Activated CD8-positive, alpha-beta memory T cell treated with anti-CD3 and anti-CD28 coated beads, Interleukin-2, amount 50 U/mL, for 24 hours (primary cell): Measurements from ENCODE around the gene KIRREL3.

Experiments
- DNase-seq: peaks from one replicate; pipeline ENCODE4 v3.0.0-alpha.2; 2020; ENCODE audit errors: extremely low read depth

The KIRREL3 gene

DNA sequence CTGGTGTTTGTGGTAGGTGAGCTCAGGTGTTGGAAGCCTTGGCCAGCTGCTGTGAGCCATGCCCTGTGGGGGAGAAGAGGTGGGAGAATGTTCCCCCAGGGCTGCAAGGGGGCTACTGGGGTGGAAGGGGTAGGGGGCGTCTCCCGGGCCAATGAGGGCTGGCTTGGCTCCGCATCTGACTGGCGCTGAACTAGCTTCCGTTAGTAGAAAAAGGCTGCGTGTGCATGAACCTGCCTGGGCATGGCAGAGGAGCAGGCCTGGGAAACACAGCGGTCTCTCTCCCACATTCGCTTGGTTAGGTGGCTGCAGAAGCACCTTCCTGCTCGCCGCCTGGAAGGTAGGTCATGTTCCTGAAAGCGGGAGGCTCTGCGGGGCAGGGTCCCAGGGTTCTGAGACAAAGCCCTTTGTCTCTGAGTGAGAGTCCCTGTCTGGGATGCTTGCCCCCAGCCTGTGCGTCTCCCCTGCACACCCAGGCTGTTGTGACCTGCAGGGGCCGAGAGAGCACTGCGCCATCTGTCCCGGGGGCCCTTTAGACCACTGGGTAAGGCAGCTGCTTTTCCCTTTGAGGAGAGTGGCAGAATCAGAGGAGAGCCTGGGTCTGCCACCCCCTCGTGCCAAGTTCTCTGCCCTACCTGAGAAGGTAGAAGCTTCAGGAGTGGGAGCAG, 466.3 kb downstream of the KIRREL3 start:
- DNase-seq = no peak

DNA sequence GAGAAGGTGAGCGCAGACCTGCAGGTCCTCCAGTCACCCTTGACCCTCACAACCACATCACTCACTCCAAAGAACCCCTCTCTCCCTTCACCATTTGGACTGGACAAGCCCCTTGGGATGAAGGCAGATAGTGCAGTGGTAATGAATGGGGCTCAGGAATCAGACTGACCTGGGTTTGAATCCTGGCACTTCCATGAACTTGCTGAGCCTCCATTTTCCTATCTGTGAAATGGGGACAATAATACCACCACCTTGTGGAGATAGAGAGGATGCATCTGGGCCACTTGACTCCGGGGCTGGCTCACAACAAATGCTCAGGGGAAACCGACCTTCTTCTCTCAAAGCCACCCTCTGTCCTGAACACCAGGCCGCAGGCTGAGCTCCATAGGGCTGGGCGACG, 467.0 kb downstream of the KIRREL3 start:
- DNase-seq = no peak

DNA sequence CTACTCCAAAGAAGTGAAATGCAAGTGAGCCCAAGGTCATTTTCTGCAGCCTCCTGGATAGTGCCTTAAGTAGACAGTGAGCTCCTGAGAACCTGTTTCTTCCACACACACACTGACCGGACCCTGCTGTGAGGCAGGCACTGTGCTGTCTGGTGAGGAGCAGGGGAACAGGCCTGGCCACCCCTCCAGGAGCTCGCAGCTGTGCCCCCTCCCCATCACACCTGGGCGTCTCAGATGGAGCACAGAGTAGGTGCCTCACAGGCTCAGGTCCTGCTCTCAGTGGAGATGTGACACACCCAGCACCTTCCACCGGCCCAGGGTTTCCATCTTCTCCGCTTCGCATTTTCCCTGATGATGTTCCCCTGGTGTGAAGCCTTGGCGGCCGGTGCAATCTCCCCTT, 470.2 kb downstream of the KIRREL3 start:
- DNase-seq = no peak

DNA sequence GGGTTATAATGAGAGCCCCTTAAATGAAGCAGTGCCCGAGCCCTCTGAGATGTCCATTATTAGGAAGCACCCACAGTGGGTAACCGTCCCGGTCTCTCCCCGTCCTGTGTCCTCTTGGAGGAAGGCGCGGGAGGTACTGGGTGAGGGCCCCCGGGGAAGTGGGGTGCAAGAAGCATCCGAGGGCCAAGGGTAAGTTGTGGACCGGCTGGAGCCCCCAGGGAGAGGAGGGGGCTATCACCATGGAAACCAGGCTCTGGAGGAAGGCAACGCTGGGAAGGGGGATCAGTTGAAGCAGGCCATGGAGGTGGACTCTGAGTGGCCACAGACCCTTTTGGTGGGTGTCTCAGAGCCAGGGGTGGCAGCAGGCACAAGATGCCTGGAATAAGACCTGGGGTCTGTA, 471.5 kb downstream of the KIRREL3 start:
- DNase-seq = no peak

DNA sequence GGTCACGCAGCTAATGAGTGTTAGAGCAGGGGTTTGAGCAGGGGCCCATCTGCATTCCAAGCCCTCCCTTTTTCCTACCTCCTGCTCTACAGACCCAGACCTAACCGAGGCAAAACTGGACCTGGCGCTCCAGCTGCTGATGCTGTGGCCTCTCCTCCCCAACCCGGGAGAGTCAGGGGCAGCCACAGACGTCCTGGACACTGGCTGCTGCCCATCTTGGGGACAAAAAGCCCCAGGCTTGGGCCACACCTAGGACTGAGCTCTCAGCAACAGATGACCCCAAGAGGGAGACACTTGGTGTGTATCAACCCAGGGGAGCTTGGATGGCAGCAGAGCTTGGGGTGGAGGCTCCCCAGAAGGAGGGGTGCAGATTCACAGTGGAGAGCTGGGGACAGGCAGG, 472.5 kb downstream of the KIRREL3 start:
- DNase-seq = no peak

DNA sequence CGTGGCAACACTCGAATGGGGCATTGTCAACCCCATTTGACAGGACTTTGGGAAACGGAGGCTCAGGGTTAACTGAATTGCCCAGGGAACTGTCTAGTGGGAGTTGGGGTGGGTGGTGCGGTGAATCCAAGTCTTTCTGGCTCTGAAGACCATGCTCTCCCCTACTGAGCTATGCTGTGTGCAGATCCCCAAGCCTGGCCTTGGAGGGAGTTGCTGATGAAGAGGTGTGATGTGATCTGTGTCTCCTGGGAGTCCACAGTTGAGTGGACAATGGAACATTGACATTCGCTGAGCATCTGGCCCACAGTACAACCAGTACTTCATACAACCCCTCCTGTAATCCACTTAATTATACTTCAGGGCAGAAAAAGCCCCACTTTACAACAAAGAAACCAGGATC, 472.9 kb downstream of the KIRREL3 start:
- DNase-seq = no peak

DNA sequence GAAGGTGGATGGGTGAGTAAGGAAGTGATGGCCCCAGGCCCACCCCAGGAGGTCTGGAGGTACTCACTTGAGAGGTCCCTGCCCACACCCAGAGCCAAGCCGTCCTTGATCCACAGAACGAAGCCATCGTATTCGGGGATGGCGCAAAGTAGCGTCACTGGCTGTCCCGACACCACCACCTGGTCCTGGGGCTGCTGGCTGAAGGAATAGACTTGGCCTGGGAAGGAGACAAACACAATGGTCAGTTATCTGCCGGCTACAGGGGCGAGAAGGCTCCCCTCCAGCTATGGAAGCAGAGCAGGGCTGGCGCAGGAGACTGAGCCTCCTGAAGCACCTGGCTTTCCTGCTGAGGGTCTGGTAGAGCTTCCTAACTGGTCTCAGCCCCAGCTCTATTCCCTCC, 474.1 kb downstream of the KIRREL3 start:
- DNase-seq = no peak

DNA sequence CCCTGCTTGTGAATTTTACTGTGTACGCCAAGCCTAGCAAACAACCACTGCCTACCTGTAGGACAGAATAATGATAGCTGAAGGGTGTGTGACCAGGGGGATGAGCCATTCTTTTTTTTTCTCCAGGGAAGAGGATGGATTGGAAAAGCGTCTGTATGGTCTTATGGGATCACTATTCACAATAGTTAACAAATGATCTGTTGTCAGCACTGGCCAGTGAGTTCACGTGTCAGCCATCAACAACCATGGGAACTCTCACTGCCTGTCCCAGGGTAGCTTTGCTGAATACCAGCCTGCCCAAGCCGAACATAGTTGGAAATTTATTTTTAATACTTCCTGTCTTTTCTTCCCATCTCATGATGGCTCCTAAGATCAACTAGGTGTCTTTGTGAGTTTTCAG, 474.9 kb downstream of the KIRREL3 start:
- DNase-seq = no peak

DNA sequence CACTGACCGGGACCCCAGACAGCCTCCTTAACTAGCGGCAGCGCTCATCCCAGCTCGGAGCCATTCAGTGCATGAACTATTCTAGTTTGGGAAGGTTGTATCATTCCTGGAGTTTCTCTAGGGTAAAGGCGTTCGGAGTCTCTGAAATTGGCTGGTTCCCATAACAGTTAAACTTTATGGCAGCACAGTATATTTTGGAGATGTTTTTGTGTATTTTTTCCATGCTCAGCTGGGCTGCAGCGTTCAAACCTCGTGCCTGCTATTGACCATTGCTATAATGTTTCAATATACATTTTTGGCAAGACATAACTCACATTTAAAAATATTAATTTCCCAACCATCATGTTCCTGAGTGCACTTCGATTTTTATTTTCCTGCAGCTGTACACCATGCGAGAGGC, 475.4 kb downstream of the KIRREL3 start:
- DNase-seq = no peak

DNA sequence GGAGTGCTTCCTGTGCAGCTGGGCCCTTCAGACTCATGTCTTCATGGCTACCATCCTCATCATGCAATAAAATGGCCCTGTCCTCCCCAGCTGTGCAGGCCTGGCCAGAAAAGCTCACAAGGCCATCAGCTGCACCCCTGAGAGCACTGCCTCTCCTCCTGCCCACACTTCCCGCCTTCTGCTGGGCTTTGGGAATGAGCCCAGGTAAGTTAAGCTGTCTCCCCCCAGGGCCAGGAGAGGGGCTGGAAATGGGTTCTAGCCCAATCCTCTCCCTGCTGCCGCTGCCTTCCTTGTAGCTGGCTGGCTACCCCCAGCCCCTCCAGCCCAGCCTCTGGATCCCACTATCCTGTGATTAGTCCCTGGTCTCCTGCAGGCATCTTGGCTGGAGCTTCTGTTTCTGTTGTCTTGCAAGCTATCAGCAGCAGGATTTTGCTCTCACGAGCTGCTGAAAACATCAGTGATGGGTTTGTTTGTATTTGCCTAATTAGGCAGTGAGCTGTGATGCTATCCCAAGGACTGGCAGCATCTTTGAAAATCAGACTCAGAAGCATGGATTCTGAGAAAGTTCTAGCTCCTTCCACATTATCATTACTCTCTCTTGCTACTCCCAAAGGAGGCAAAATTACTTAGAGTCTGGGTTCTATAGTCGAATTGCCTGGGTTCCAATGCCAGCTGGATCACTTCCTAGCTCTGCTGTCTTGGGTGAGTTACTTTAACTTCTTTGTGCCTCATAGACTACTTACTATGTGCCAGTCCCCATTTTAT, 476.9 kb downstream of the KIRREL3 start:
- no peak for DNase-seq

DNA sequence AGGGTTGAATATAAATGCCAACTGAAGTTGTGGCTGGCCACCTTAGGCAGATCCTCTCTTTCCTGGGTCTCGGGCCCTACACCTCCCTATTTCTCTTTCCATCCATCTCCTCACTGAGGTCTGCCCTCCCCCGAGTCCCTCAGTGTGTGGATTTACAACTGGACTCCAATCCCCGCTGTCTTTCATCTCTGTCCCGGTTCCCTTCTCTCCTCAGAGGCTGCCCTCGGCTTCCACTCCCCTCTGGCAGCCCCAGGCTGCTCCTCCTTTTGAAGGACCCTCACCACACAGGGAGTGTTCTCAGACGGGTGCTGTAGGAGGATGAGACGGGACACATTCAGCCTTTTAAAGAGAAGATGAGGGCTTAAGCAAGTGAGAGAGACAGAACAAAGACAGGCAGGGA, 478.0 kb downstream of the KIRREL3 start:
- DNase-seq = no peak

DNA sequence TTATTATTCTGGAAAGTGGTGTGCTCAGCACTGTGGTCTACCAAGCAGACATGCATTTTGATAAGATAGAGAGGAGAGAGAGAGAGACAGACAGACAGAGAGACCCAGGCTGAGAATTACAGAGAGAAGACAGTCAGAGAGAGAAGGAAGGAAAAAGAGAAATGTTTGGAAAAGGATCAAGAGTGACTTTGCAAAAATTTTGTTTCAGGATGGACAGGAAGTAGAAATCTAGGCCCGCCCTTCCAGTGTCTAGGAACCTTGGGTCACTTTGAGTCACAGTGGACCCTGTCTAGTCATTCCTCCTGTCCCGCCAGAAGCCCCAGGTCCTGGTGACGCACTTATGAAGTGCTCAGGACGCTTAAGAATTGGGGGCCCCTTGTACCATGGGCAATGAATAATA, 478.4 kb downstream of the KIRREL3 start:
- DNase-seq = no peak

DNA sequence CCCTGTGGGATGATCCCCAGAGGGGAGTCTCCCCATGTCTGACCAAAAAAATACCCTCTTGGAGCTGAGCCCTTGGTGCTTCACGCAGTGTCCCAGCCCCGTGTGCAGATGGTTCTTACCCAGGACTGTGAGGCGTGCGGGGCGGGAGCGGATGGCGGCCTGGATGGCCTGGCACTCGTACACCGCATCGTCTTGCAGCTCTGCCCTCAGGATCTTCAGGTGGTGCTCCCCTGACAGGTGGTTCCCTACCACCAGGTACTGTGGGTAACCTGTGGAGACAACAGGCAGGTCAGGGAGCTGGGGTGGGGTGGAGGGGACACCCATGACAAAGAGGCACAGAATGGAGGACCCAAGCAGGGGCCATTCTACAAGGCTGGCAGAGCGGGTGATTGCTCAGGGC, 479.4 kb downstream of the KIRREL3 start:
- no peak for DNase-seq

DNA sequence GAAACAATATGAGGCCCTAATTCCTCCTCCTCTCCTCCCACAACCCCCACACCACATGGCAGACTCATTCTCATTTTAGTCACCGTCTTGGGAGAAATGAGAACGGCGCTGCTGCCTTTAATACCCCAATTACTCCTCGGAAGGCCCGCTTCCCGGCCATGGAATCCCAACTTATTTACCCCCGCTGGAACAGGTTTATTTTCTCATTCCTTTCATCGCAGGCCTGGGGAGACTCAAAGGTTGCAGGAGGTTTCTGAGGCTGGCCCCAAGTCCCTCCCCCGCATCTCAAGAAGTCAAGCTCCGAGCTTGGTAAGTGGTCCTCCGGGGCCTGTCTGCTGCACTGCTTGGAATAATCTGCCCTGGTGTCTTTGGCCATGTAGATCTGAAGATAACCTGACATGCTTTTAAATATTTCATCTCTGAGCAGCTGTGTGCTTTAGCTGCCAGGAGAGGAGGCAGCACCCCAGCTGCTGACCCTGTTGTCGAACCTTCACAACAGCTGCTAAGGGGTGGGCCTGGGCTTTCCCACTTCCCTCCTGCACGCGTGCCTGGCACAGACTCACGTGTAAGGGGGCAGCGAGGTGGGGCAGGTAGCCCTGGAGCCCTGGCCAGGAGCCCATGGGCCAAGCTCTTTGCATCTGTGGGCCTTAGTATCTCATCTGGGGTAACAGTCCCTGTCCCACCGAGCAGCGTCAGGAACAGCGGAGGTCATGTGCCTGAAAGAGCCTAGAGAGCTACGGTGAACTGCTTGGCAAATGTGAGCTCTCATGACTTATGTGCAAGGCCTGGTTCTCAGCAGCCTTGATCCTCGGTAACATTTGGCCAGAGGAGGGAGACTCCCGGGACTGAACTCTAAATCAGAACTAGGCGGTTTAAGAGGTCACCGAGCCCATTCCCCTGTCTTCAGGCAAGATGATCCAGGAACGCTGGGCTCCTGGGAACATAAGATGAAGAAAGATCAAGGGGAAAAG, 480.5 kb downstream of the KIRREL3 start:
- DNase-seq = no peak

DNA sequence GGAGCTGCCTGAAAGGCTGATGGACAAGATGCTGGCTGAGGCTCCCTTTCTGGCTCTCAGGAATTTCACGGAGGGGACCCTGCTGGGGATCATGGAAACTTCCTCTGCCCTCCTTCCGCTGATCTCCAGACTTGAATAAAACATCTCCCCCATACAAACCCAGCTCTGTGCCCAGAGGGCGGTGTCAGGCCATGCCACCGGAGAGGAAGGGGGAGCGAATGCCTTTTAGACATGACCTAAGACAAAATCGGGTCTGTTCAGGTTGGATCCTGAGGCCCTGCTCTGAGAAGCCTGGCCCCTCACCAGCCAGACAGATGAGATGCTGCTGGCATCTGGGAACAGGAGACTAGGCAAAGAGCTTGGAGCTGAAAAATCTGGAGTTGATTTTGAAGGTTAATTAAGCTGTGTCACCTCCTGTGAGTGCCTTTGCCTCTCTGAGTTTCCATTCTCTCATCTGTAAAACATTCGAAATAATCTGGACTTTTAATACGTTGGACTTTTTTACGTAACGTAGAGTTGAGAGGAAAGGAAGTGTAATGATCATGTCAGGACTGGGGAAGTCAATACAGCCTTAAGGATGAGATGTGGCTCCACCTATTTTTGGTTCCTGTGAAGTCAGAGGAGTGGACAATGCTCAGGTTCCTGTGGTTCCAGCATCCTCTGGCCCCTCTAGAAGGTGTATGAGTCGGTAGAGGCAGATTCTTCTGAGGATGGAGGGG, 481.4 kb downstream of the KIRREL3 start:
- DNase-seq = no peak

DNA sequence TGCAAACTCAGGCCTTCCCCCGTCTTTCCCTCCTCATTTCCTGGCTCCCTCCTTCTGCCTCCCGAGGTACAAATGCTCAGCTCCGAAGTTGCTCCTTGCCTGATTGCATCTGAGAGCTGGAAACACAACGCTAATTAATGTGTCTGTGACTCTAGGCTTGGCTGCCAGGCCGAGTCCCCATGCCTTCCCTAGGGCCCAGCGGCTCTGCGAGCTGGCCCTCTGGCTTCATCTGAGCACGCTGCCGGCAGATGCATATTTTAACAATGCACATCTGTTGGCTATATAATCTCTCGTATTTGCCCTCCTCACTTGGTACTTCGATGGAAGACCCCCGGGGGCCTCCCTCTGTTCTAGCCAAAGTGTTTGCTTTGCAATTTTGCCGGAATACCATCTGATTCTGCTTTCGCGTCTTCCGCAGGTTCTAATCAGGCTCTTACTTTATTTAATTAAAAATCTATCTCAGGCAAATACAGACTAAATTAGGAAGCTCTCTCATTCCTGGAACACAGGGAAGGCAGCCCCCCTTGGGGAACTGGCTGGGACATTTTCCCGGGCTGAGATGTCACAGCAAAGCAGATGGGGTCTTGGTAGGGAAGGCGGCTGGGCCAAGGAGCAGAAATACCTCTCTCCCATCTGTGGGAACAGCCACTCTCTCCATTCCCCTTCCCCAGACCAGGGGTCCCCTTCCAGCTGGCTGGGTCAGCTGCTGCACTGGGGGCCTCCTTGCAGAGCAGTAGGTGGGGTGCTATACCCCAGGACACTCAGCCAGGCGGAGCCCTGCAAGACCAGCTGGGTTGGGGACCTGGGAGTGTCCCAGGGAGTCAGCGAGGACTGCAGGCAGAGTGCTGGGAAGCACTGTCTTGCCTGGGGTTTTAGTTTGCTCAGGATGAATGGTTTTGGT, 482.2 kb downstream of the KIRREL3 start:
- no peak for DNase-seq

DNA sequence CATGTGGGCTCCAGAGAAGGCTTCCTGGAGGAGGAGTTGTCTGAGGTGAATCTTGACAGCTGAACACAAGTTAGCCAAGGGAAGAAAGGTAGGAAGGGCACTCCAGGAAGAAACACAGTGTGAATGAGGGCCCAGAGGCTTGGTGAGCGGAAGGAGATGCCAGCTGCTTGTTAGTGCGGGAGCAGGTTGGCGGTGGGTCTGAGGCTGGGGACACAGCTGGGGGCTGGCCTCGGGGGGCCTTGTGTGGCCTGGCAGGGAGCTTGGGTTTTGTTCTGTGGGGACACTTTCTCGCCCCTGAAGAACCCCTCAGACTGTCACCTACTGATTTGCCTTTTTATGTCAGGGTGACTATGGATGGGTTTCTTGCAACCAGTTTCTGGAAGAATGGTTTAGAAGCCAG, 485.1 kb downstream of the KIRREL3 start:
- no peak for DNase-seq

DNA sequence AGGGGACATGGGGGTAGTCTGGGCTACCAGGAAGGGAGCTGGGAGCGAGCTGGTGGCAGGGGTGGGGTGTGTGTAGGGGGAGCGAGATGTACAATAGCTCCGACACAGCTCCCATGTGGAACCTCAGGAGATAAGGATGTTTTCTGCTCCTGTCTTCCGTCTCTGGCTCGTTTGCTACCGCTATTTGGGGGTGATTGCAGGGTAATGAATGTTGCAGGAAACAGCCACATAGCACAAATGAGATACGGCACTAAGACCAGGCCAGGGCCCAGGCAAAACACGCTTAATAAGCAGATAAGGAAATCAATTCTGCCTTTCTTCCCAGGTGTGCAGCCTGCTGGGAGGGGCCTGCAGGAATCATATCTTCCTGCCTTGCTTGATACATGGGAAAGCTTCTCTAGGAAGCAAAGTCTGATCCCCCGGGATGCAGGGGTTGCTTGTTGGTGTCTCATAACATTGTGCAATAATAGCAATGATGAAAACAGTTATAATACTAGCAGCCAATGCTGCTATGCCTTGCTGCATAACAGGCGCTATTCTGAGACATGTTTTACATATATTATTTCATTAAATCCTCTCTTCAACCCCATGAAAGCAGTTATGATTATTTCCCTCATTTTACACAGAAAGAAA, 486.4 kb downstream of the KIRREL3 start:
- DNase-seq = no peak

DNA sequence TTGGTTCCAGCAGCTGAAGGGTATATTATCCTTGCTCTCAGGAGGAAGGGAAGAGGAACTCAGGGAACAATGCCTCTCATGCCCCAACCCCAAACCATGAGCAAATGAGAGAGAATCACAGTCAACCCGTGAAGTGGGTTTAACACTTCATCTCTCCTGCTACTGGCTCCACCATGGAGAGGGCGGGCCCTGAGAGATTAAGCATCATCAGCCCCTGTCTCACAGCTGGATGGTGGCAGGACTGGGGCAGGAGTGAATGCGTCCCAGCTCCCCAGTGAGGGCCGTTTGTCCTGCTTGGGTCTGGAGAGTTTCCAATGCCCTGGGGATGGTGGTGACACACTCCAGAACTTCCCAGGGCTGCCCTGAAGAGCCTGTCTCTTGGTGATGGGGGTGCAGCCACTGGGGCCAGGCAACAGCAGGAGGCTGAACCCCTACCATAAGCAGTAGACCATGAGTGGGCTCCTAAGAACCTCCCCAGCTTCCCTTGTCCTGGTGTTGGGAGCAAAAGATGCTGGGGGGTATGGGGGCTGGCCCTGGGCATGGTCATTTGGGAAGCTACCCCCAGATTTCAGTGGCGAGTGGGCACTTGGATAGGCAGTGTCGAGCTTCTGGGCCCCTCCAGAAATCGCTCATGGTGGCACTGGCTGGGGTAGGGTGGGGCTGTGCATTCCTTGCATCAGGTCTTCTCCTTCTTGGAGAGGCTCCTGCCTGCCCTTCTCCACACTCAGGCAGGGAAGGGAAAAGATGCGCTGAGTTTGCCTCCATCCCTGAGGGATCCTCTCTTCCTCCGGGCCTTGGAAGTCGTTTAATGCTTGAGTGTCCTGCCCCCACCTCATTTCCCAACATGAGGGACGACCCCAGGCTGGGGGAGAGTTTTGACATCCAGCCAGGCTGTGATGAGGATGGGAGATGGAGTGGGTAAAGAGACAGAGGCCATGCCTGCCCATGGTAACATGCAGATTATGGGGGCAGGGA, 487.5 kb downstream of the KIRREL3 start:
- no peak for DNase-seq
